Measurements from ENCODE around the gene SLC44A5. TPM values are rescaled to one million over a fixed set of nuclear protein-coding genes. Genes with fewer than 3 reads are reported as not detected.

SLC44A5 gene
- total RNA-seq, 4 donors from 2014 or later: 2.2 to 5.2 (median 3.3) TPM; not detected in 1

GRCh38 chr1:75533085-75533484, 77.8 kb downstream of the SLC44A5 start:
- in situ Hi-C loops (cut with MboI; ENCODE audit: low pct_ligation_motif_present in 1 of 4, low pct_unique_long_range_greater_than_20kb in 1 of 4, low sequenced_read_pairs in 3 of 4): no loop called here
- no peak for TF ChIP-seq EP300 (IDR thresholded peaks at IDR 0.05; ENCODE audit: low read depth)
- TF ChIP-seq POLR2A (IDR thresholded peaks at IDR 0.05): no peak
- TF ChIP-seq CTCF (IDR thresholded peaks at IDR 0.05): no peak
- TF ChIP-seq POLR2AphosphoS5 (IDR thresholded peaks at IDR 0.05): no peak

GRCh38 chr1:75531570-75531969, 79.3 kb downstream of the SLC44A5 start:
- no peaks in the 10 kb centered on the region for H3K4me1 ChIP-seq
- H3K27me3 ChIP-seq: no peaks in the 10 kb centered on the region
- intact Hi-C loops (cut with DNase I; ENCODE audit: low total_unique reads): no loop called here
- H3K9me3 ChIP-seq: no peaks in the 10 kb centered on the region
- WGBS, 2 donors (ENCODE audit: low coverage in 1 of 2): 40 to 43% methylated on average over 1 to 2 of the region's 2 CpGs
- H3K36me3 ChIP-seq: no peaks in the 10 kb centered on the region
- DNase-seq: no peak
- H3K4me3 ChIP-seq: no peak overlapping the region
- TF ChIP-seq EP300 (IDR thresholded peaks at IDR 0.05; ENCODE audit: low read depth) (no peak), POLR2AphosphoS5 (IDR thresholded peaks at IDR 0.05) (no peak), POLR2A (IDR thresholded peaks at IDR 0.05) (no peak), CTCF (IDR thresholded peaks at IDR 0.05) (no peak)
- H3K27ac ChIP-seq: no peak overlapping the region
- in situ Hi-C loops (cut with MboI; ENCODE audit: low pct_ligation_motif_present in 1 of 4, low pct_unique_long_range_greater_than_20kb in 1 of 4, low sequenced_read_pairs in 3 of 4): no loop called here

More at GRCh38 chr1:75533085-75533484, 77.8 kb downstream of the SLC44A5 start:
- Histone ChIP-seq H3K4me1 (no peaks in the 10 kb centered on the region), H3K27me3 (no peaks in the 10 kb centered on the region), H3K4me3 (no peak overlapping the region), H3K27ac (no peak overlapping the region), H3K9me3 (no peaks in the 10 kb centered on the region), H3K36me3 (no peaks in the 10 kb centered on the region)
- 69 to 78% methylated on average over 2 of the region's 2 CpGs for WGBS, 2 donors (ENCODE audit: low coverage in 1 of 2)
- intact Hi-C loops (cut with DNase I; ENCODE audit: low total_unique reads): no loop called here
- no peak for DNase-seq

GRCh38 chr1:75529488-75529887, 81.4 kb downstream of the SLC44A5 start:
- no peak overlapping the region for H3K27ac ChIP-seq
- DNase-seq: no peak
- in situ Hi-C loops (cut with MboI; ENCODE audit: low pct_ligation_motif_present in 1 of 4, low pct_unique_long_range_greater_than_20kb in 1 of 4, low sequenced_read_pairs in 3 of 4): no loop called here
- H3K9me3 ChIP-seq: no peaks in the 10 kb centered on the region
- TF ChIP-seq POLR2A (IDR thresholded peaks at IDR 0.05): no peak
- TF ChIP-seq EP300 (IDR thresholded peaks at IDR 0.05; ENCODE audit: low read depth): no peak
- no peak for TF ChIP-seq CTCF (IDR thresholded peaks at IDR 0.05)
- TF ChIP-seq POLR2AphosphoS5 (IDR thresholded peaks at IDR 0.05): no peak
- H3K27me3 ChIP-seq: no peaks in the 10 kb centered on the region
- no peaks in the 10 kb centered on the region for H3K36me3 ChIP-seq
- no peak overlapping the region for H3K4me3 ChIP-seq
- H3K4me1 ChIP-seq: no peaks in the 10 kb centered on the region
- intact Hi-C loops (cut with DNase I; ENCODE audit: low total_unique reads): no loop called here

GRCh38 chr1:75528001-75528400, 82.9 kb downstream of the SLC44A5 start:
- Histone ChIP-seq H3K9me3 (no peaks in the 10 kb centered on the region), H3K4me1 (no peaks in the 10 kb centered on the region), H3K36me3 (no peaks in the 10 kb centered on the region), H3K27ac (no peak overlapping the region), H3K27me3 (no peaks in the 10 kb centered on the region), H3K4me3 (no peak overlapping the region)
- no peak for DNase-seq
- in situ Hi-C loops (cut with MboI; ENCODE audit: low pct_ligation_motif_present in 1 of 4, low pct_unique_long_range_greater_than_20kb in 1 of 4, low sequenced_read_pairs in 3 of 4) (no loop called here), intact Hi-C loops (cut with DNase I; ENCODE audit: low total_unique reads) (no loop called here)
- TF ChIP-seq CTCF (IDR thresholded peaks at IDR 0.05) (no peak), POLR2A (IDR thresholded peaks at IDR 0.05) (no peak), EP300 (IDR thresholded peaks at IDR 0.05; ENCODE audit: low read depth) (no peak), POLR2AphosphoS5 (IDR thresholded peaks at IDR 0.05) (no peak)

Measured in transverse colon (tissue), 4 donors.